SK-N-MC (cell line): ENCODE data around the gene CDK5R1.

ENCODE experiments used
- DNase-seq: peaks from one replicate; pipeline ENCODE4 v3.0.0-alpha.2; 2011; ENCODE audit warnings: low read depth, low spot score
- H3K27ac ChIP-seq: fragments of 200-600 bp; sonication (generic); 2 replicates; pipeline ENCODE4 v1.5.1; 2016; ENCODE audit warnings: mixed run types
- H3K36me3 ChIP-seq: fragments of 200-600 bp; sonication (generic); 2 replicates; pipeline ENCODE4 v1.6.1; 2017; ENCODE audit warnings: antibody characterized with exemption, low read length, mixed read lengths; ENCODE audit not compliant: insufficient read depth
- H3K4me3 ChIP-seq: fragments of 200-600 bp; sonication (generic); 2 replicates; pipeline ENCODE4 v1.5.1; 2016
- H3K9ac ChIP-seq: fragments of 200-600 bp; sonication (generic); 2 replicates; pipeline ENCODE4 v1.8.0; 2017; ENCODE audit warnings: mixed run types, mixed read lengths; ENCODE audit not compliant: insufficient read length
- H3K9me3 ChIP-seq: fragments of 200-600 bp; sonication (generic); 2 replicates; pipeline ENCODE4 v1.6.1; 2017; ENCODE audit warnings: low read depth, mild to moderate bottlenecking, antibody characterized with exemption, low read length, moderate library complexity, mixed read lengths
- EZH2 ChIP-seq: fragments of 200-600 bp; sonication (generic); IDR thresholded peaks from one replicate; pipeline ENCODE4 v1.6.1; 2017; ENCODE audit warnings: antibody characterized with exemption
- FOXP2 ChIP-seq: optimal IDR thresholded peaks from 2 replicates; pipeline ENCODE3; 2011; ENCODE audit warnings: mild to moderate bottlenecking, moderate library complexity; ENCODE audit not compliant: insufficient read depth; ENCODE audit errors: extremely low read length, control extremely low read depth
- POLR2AphosphoS5 ChIP-seq: IDR thresholded peaks from 2 replicates; pipeline ENCODE4 v1.6.1; 2012; ENCODE audit warnings: mild to moderate bottlenecking, low read depth, low read length, borderline replicate concordance

The CDK5R1 gene

GRCh38 chr17:32483451-32484019 lies 3.3 kb upstream of the CDK5R1 start:
- peaks cover 51% of the 10 kb centered on the region for H3K36me3 ChIP-seq
- H3K9ac ChIP-seq, result no peak overlapping the region
- H3K9me3 ChIP-seq, result no peaks in the 10 kb centered on the region
- TF ChIP-seq EZH2 (no peak), POLR2AphosphoS5 (peak; percentile 29; the same call in 1 of the 2 replicates)
- peak; percentile 61 for DNase-seq
- H3K4me3 ChIP-seq, result no peak overlapping the region
- H3K27ac ChIP-seq, result peak overlapping the region; percentile 48

GRCh38 chr17:32484041-32484461 lies 2.7 kb upstream of the CDK5R1 start:
- Histone ChIP-seq H3K27ac (peak overlapping the region; percentile 48), H3K9ac (no peak overlapping the region), H3K36me3 (peaks cover 51% of the 10 kb centered on the region), H3K9me3 (no peaks in the 10 kb centered on the region), H3K4me3 (no peak overlapping the region)
- TF ChIP-seq FOXP2, result no peak
- TF ChIP-seq POLR2AphosphoS5, result 0 out of 2 replicates have a peak, but pooled peaks have one; percentile 11
- DNase-seq, result no peak

- Histone ChIP-seq H3K4me3 (no peak overlapping the region), H3K9ac (no peak overlapping the region), H3K36me3 (peaks cover 51% of the 10 kb centered on the region), H3K27ac (no peak overlapping the region), H3K9me3 (no peaks in the 10 kb centered on the region)
- no peak for TF ChIP-seq EZH2
- TF ChIP-seq FOXP2, result no peak
- TF ChIP-seq POLR2AphosphoS5, result no peak
- DNase-seq, result no peak
These were observed 2.2 kb upstream of the CDK5R1 start for GRCh38 chr17:32484628-32485027.

- H3K4me3 ChIP-seq, result peak overlapping the region; percentile 66; the same call in 1 of the 2 replicates
- no peaks in the 10 kb centered on the region for H3K9me3 ChIP-seq
- TF ChIP-seq FOXP2, result no peak
- TF ChIP-seq EZH2, result no peak
- TF ChIP-seq POLR2AphosphoS5, result peak; percentile 14; the same call in 1 of the 2 replicates
- DNase-seq, result no peak
- peaks cover 51% of the 10 kb centered on the region for H3K36me3 ChIP-seq
- peak overlapping the region; percentile 73 for H3K27ac ChIP-seq
- H3K9ac ChIP-seq, result peak overlapping the region; percentile 76
These were observed 1.3 kb upstream of the CDK5R1 start for GRCh38 chr17:32485261-32486110.

GRCh38 chr17:32486111-32486700 lies 587 bp upstream of the CDK5R1 start:
- Histone ChIP-seq H3K9me3 (no peaks in the 10 kb centered on the region), H3K27ac (peak overlapping the region; percentile 73), H3K36me3 (peaks cover 44% of the 10 kb centered on the region), H3K4me3 (peak overlapping the region; percentile 75), H3K9ac (peak overlapping the region; percentile 76)
- DNase-seq, result no peak
- TF ChIP-seq POLR2AphosphoS5 (peak; percentile 42; the same call in 1 of the 2 replicates), EZH2 (no peak)

GRCh38 chr17:32487473-32488176 lies 832 bp downstream of the CDK5R1 start:
- peak overlapping the region; percentile 90 for H3K4me3 ChIP-seq
- peaks cover 31% of the 10 kb centered on the region for H3K36me3 ChIP-seq
- H3K9me3 ChIP-seq, result no peaks in the 10 kb centered on the region
- no peak for DNase-seq
- no peak overlapping the region for H3K27ac ChIP-seq
- peak overlapping the region; percentile 81 for H3K9ac ChIP-seq
- TF ChIP-seq FOXP2 (no peak), EZH2 (no peak), POLR2AphosphoS5 (no peak)

- peaks cover 28% of the 10 kb centered on the region for H3K36me3 ChIP-seq
- H3K9me3 ChIP-seq, result no peaks in the 10 kb centered on the region
- peak overlapping the region; percentile 90 for H3K4me3 ChIP-seq
- peak overlapping the region; percentile 81 for H3K9ac ChIP-seq
- TF ChIP-seq POLR2AphosphoS5, result no peak
- no peak for TF ChIP-seq FOXP2
- TF ChIP-seq EZH2, result no peak
- no peak for DNase-seq
- no peak overlapping the region for H3K27ac ChIP-seq
These were observed 1.4 kb downstream of the CDK5R1 start for GRCh38 chr17:32488177-32488542.

GRCh38 chr17:32488604-32489180 lies 1.9 kb downstream of the CDK5R1 start:
- H3K9me3 ChIP-seq, result no peaks in the 10 kb centered on the region
- no peak for DNase-seq
- no peak overlapping the region for H3K27ac ChIP-seq
- no peak for TF ChIP-seq POLR2AphosphoS5
- H3K4me3 ChIP-seq, result peak overlapping the region; percentile 90
- H3K9ac ChIP-seq, result no peak overlapping the region
- peaks cover 28% of the 10 kb centered on the region for H3K36me3 ChIP-seq
